Liver (tissue), 9 donors: ENCODE data around the gene SYDE2. TPM values are rescaled to one million over a fixed set of nuclear protein-coding genes. Genes with fewer than 3 reads are reported as not detected.
A peak's percentile ranks its signal among the peaks of the same experiment; 100 is the strongest.

Experiments used
- DNase-seq: peaks from one replicate; pipeline ENCODE4 v3.0.0-alpha.2; 2017; ENCODE audit warnings: low spot score
- H3K27ac ChIP-seq, 2 donors: one replicate each; pipeline ENCODE4 v1.7.0; 2013; ENCODE audit warnings: inconsistent platforms in 2 of 2, low read length in 2 of 2, control low read depth in 1 of 2, low read depth in 1 of 2, mild to moderate bottlenecking in 1 of 2
- H3K27me3 ChIP-seq, 4 donors: one replicate each; pipeline versions ENCODE4 v1.6.1 to v1.7.0; 2013; ENCODE audit warnings: low read length in 3 of 4, inconsistent platforms in 1 of 4, mild to moderate bottlenecking in 1 of 4, moderate library complexity in 1 of 4; ENCODE audit not compliant: control insufficient read depth in 4 of 4, insufficient read depth in 4 of 4
- H3K36me3 ChIP-seq, 4 donors: one replicate each; pipeline versions ENCODE4 v1.6.1 to v1.7.0; 2013; ENCODE audit warnings: low read length in 3 of 4, mild to moderate bottlenecking in 3 of 4, low read depth in 1 of 4, moderate library complexity in 1 of 4; ENCODE audit not compliant: control insufficient read depth in 4 of 4, insufficient read depth in 3 of 4
- H3K4me1 ChIP-seq, 4 donors: one replicate each; pipeline versions ENCODE4 v1.6.1 to v1.7.0; 2013; ENCODE audit warnings: low read length in 3 of 4, mild to moderate bottlenecking in 3 of 4, moderate library complexity in 1 of 4; ENCODE audit not compliant: control insufficient read depth in 4 of 4, insufficient read depth in 4 of 4
- H3K4me3 ChIP-seq, 3 donors: one replicate each; pipeline versions ENCODE4 v1.6.1 to v1.7.0; 2013; ENCODE audit warnings: low read length in 3 of 3, control low read depth in 1 of 3, low read depth in 1 of 3, mild to moderate bottlenecking in 1 of 3
- H3K9ac ChIP-seq, 2 donors: one replicate each; pipeline ENCODE4 v1.7.0; 2013; ENCODE audit warnings: low read length in 2 of 2, mild to moderate bottlenecking in 2 of 2, moderate library complexity in 2 of 2, control low read depth in 1 of 2, low read depth in 1 of 2
- H3K9me3 ChIP-seq, 4 donors: one replicate each; pipeline versions ENCODE4 v1.6.1 to v1.7.0; 2013; ENCODE audit warnings: low read length in 3 of 4; ENCODE audit not compliant: control insufficient read depth in 4 of 4
- ATF3 ChIP-seq: IDR thresholded peaks from 2 replicates; pipeline ENCODE4 v1.6.1; 2016; ENCODE audit warnings: antibody characterized with exemption
- FOXA1 ChIP-seq: IDR thresholded peaks from 2 replicates; pipeline ENCODE4 v1.6.1; 2016; ENCODE audit warnings: antibody characterized with exemption
- JUND ChIP-seq, 2 donors: IDR thresholded peaks; 2 replicates each; pipeline ENCODE4 v1.6.1; 2016; ENCODE audit warnings: antibody characterized with exemption in 2 of 2
- MAX ChIP-seq: IDR thresholded peaks from 2 replicates; pipeline ENCODE4 v1.6.1; 2016; ENCODE audit warnings: antibody characterized with exemption
- NR2F2 ChIP-seq: IDR thresholded peaks from 2 replicates; pipeline ENCODE4 v1.6.1; 2016; ENCODE audit warnings: antibody characterized with exemption
- RAD21 ChIP-seq, 2 donors: IDR thresholded peaks; 2 replicates each; pipeline ENCODE4 v1.6.1; 2016; ENCODE audit warnings: antibody characterized with exemption in 2 of 2, mild to moderate bottlenecking in 2 of 2
- RXRA ChIP-seq, 2 donors: IDR thresholded peaks; 2 replicates each; pipeline ENCODE4 v1.6.1; 2017 to 2018; ENCODE audit warnings: antibody characterized with exemption in 2 of 2, mild to moderate bottlenecking in 1 of 2
- SP1 ChIP-seq: IDR thresholded peaks from 2 replicates; pipeline ENCODE4 v1.6.1; 2018; ENCODE audit warnings: antibody characterized with exemption, mild to moderate bottlenecking
- TAF1 ChIP-seq: conservative IDR thresholded peaks from 2 replicates; pipeline ENCODE4 v1.6.1; 2016; ENCODE audit warnings: antibody characterized with exemption, mild to moderate bottlenecking
- ZBTB33 ChIP-seq: IDR thresholded peaks from 2 replicates; pipeline ENCODE4 v1.6.1; 2016; ENCODE audit warnings: antibody characterized with exemption
- WGBS: extraction: QIAGEN DNeasy Blood & Tissue Kit; methylation state at CpG from one replicate; pipeline ENCODE4 v1.1.7; 2013; 5-methylcytosine and 5-hydroxymethylcytosine counted together
- polyA plus RNA-seq, 2 donors: library from polyadenylated mRNA; stranded (reverse) in 1 of 2; unstranded in 1 of 2; fragments of 200-250 nt in 1 of 2; fragments of >200 nt in 1 of 2; fragmentation: Nextera tagmentation in 1 of 2; extraction: Ambion mirVana in 1 of 2; gene quantifications; one replicate each; pipeline versions ENCODE4 v1.2.1 to v1.2.3, GENCODE V29; 2013 to 2015
- total RNA-seq, 2 donors: library from RNA; depleted of rRNA; stranded (reverse); fragments of >200 nt; gene quantifications; one replicate each; pipeline ENCODE4 v1.2.3, GENCODE V29; 2014
- TF ChIP-seq, protein P1 (sequence below): IDR thresholded peaks from 2 replicates; pipeline ENCODE4 v1.6.1; 2016; ENCODE audit warnings: antibody characterized with exemption, mild to moderate bottlenecking
- donor health status: healthy.
- donor health status: healthy.
- donor health status: healthy.
- donor health status: healthy.
- donor health status: healthy.

SYDE2 gene
- total and polyA plus RNA-seq, 4 donors, result 1.3 to 11.5 (median 3.7) TPM

- TF ChIP-seq ATF3 (no peak), JUND (IDR thresholded peaks at IDR 0.05) (no peak), ZBTB33 (no peak), RAD21 (IDR thresholded peaks at IDR 0.05) (no peak), TAF1 (no peak), FOXA1 (no peak)
These were observed 25.0 kb upstream of the SYDE2 start (continued) for GRCh38 chr1:85225624-85226380.

- no peaks in the 10 kb centered on the region for H3K4me1 ChIP-seq
- no peak overlapping the region for H3K4me3 ChIP-seq
- H3K27me3 ChIP-seq, result no peaks in the 10 kb centered on the region
- peak; percentile 52 for DNase-seq
- H3K9ac ChIP-seq, result no peak overlapping the region
- TF ChIP-seq JUND (IDR thresholded peaks at IDR 0.05) (no peak), NR2F2 (peak; percentile 95), RXRA (IDR thresholded peaks at IDR 0.05) (peak in 1 of 2 donors; percentile 8)
- TF ChIP-seq, protein P1, sequence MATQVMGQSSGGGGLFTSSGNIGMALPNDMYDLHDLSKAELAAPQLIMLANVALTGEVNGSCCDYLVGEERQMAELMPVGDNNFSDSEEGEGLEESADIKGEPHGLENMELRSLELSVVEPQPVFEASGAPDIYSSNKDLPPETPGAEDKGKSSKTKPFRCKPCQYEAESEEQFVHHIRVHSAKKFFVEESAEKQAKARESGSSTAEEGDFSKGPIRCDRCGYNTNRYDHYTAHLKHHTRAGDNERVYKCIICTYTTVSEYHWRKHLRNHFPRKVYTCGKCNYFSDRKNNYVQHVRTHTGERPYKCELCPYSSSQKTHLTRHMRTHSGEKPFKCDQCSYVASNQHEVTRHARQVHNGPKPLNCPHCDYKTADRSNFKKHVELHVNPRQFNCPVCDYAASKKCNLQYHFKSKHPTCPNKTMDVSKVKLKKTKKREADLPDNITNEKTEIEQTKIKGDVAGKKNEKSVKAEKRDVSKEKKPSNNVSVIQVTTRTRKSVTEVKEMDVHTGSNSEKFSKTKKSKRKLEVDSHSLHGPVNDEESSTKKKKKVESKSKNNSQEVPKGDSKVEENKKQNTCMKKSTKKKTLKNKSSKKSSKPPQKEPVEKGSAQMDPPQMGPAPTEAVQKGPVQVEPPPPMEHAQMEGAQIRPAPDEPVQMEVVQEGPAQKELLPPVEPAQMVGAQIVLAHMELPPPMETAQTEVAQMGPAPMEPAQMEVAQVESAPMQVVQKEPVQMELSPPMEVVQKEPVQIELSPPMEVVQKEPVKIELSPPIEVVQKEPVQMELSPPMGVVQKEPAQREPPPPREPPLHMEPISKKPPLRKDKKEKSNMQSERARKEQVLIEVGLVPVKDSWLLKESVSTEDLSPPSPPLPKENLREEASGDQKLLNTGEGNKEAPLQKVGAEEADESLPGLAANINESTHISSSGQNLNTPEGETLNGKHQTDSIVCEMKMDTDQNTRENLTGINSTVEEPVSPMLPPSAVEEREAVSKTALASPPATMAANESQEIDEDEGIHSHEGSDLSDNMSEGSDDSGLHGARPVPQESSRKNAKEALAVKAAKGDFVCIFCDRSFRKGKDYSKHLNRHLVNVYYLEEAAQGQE, result no peak
- no peak overlapping the region for H3K27ac ChIP-seq
- no peaks in the 10 kb centered on the region for H3K9me3 ChIP-seq
- 60% methylated on average over 3 of the region's 3 CpGs for WGBS
- no peaks in the 10 kb centered on the region for H3K36me3 ChIP-seq
These were observed 24.2 kb upstream of the SYDE2 start for GRCh38 chr1:85224734-85225623.

DNA sequence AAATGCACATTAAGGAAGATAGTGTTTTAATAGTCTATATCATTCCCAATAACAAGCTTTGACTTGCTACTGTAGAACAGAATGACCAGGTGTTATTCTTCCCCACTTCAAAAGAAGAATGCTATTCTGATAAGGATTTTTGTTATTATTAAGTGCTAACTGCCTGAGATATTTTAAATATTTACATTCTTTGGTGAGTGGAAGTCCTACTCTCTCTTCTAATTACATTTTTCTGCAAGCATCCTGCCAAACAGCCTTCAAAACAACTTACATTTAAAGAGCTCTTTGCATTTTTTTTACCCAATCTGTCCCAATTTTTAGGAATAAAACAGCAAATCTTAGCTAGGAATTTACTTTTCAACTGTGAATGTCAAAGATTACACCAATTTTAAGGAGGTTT lies 23.5 kb upstream of the SYDE2 start:
- DNase-seq, result no peak
- Histone ChIP-seq H3K36me3 (no peaks in the 10 kb centered on the region), H3K27ac (no peak overlapping the region), H3K27me3 (no peaks in the 10 kb centered on the region), H3K9ac (no peak overlapping the region), H3K9me3 (no peaks in the 10 kb centered on the region), H3K4me3 (no peak overlapping the region), H3K4me1 (no peaks in the 10 kb centered on the region)
- TF ChIP-seq SP1 (no peak), MAX (no peak)
